GM19395 (cell line): ENCODE measurements around the gene FLNA.

Source experiments
- ATAC-seq: cut with Tn5 transposase; IDR thresholded peaks from one replicate; pipeline ENCODE4 v1.9.1; 2021; ENCODE audit warnings: mild to moderate bottlenecking, moderate library complexity; ENCODE audit not compliant: unreplicated experiment

The FLNA gene

GRCh38 chrX:154343063-154343462 lies 31.4 kb downstream of the FLNA start:
- ATAC-seq = peak; percentile 19

- peak; percentile 71 for ATAC-seq
Measured at GRCh38 chrX:154341399-154342298, 32.8 kb downstream of the FLNA start.

DNA sequence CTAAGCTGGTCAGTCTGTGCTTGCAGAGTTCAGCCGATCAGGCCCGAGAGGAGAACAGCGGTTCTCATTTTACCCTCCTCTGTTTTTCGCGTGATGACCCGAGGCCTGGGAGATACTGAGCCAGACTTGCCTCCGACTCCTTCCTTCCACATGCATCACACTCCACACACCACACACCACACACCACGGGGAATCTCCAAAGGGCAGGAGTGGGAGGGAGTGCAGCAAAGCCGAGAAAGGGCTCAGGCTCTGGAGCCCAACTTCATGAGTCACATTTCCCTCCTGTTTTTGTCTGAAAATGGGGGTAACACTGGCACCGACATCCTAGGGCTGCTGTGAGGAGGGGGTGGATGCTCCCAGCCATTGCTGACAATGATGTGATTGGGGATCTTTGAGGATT lies 39.9 kb downstream of the FLNA start:
- no peak for ATAC-seq

GRCh38 chrX:154333837-154334271 lies 40.6 kb downstream of the FLNA start:
- ATAC-seq = peak; percentile 95

- ATAC-seq = no peak
Measured at GRCh38 chrX:154333116-154333515, 41.3 kb downstream of the FLNA start.

DNA sequence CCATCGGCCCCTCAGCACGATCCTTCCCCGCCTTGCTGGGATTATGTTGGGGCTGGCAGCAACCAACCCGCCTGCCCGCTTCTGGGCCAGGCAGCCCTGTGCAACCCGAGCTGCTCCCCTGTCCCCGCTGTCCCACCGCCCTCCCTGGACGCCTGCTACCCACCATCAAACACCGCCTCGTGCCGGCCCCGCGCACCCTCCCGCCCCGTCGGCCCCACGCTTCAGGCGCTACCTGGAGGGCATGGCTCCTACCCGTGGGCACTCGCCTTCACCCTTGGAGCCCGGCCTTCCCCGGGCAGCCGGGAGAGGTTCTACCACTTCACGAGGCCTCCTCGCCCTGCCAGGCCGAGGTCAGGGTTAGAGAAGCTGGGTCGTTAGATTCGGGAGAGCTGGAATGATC lies 41.9 kb downstream of the FLNA start:
- ATAC-seq = no peak

GRCh38 chrX:154329294-154329693 lies 45.1 kb downstream of the FLNA start:
- no peak for ATAC-seq

DNA sequence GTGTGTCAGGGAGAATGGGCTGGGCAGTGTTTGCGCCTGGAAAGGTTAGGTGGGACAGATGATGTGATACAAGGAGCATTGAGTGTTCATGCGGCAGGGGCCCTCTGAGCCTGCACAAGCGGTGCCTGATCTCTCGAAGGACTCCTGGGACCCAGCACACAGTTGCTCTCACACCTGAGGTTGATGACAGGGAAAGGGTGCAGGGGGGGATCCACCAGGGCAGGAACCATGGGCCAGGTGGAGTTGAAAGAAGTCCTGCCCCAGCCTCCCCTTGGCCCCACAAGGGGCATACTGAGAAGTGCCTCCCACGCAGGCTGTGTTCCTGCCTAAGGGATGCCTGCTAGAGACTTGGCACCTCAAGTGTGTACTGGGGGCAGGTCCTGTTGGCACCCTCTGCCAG lies 45.8 kb downstream of the FLNA start:
- ATAC-seq = no peak

DNA sequence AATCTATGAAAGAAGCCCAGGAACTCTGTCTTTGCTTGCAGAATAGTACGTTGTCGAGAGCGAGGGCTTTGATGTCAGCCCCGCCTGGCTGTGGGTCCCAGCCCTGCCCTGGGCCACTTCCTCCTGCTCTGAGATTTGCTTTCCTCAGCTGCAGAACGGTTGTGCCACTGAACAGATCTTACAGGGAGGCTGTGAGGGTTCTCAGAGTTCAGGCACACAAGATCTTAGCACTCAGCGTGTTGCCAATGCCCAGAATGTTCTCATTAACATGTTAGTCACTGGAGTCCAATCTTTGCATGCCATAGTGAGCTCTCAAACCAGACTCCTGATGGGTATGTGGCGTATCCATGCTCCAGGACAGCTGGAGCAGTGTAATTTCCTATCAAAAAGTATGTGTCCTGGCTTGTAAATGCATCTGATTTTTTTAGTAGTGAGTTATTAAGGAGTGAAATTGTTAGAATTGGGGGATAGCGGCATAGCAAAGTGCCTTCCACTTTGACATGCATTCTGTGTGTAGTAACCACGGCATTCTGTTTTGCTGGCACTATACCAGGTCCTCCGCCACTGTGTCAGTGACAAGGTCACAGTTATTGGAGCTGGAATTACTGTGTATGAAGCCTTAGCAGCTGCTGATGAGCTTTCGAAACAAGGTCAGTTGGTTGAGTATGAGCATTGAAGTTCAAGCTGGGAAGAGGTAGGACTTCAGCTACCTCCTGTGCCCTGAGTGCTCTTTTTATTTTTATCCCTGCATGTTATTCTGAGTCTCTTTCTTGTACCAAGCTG lies 47.2 kb downstream of the FLNA start:
- no peak for ATAC-seq

- ATAC-seq = no peak
Measured at GRCh38 chrX:154325541-154325940, 48.9 kb downstream of the FLNA start.

- ATAC-seq = no peak
Measured at GRCh38 chrX:154323537-154323936, 50.9 kb downstream of the FLNA start.

- no peak for ATAC-seq
Measured at GRCh38 chrX:154322890-154323289, 51.5 kb downstream of the FLNA start.

DNA sequence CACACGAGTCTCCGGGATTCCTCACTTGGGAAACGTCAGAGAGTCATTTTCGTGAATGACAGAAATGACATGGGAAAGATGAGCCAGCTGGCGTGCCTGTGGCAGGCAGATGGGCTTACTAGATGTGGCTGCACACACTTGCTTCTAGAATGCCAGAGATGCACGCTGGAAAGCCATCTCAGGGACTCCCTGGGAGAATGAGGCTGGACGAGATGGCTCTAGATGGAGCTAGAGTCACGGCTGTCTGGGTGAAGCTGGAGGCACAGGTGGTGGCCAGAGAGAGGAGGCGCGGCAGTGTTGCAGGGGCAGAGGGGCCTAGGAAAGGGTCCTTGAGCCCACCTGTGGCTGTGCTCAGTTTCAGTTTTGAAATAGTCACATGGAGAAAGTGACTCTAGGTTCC lies 52.8 kb downstream of the FLNA start:
- ATAC-seq = no peak

- no peak for ATAC-seq
Measured at GRCh38 chrX:154321152-154321551, 53.3 kb downstream of the FLNA start.

- no peak for ATAC-seq
Measured at GRCh38 chrX:154320406-154320805, 54.0 kb downstream of the FLNA start.

DNA sequence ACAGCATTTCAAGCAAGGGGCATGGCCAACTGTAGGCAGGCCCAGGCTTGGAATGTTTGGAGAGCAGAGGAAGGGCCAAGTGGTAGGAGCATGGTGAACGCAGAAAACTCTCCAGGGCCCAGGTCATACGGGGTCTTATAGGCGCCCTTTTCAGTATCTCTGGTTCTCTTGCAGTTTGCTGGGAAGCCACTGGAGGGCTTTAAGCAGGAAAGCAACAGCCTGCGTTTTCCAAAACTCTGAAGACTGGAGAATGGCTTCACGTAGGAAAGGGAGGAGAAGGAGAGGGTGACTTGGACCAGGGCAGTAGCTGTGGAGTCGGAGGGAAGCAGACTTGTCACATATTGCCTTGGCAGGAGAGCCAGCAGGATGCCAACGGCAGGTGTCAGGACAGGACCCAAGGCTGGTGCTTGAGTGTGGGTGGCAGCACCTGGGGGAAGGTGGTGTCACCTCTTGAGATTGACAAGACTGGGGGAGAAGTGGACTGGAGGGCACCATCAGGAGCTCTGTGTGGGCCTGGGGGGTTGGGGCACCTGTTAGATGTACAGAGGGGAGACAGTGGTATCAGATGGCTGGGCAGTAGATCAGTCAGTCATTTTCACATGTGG lies 56.9 kb downstream of the FLNA start:
- ATAC-seq = no peak

GRCh38 chrX:154315416-154315815 lies 59.0 kb downstream of the FLNA start:
- ATAC-seq = no peak

GRCh38 chrX:154313147-154313546 lies 61.3 kb downstream of the FLNA start:
- ATAC-seq = peak; percentile 58

DNA sequence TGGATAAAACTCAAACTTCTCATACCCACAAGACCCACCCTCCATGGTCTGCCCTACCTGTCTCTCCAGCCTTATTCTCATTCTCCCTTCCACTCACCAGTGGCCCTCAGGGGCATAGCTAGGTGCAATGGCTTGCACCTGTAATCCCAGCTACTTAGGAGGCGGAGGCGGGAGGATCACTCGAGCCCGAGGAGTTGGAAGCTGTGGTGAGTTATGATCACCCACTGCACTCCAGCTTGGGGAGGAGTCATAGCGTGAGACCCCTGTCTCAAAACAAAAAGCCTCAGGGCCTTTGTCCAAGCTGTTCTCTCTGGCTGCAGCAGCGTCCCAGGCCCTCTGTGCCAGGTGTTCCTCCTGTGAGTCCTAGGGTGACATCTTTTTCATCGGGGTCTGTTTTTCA lies 62.3 kb downstream of the FLNA start:
- ATAC-seq = no peak

DNA sequence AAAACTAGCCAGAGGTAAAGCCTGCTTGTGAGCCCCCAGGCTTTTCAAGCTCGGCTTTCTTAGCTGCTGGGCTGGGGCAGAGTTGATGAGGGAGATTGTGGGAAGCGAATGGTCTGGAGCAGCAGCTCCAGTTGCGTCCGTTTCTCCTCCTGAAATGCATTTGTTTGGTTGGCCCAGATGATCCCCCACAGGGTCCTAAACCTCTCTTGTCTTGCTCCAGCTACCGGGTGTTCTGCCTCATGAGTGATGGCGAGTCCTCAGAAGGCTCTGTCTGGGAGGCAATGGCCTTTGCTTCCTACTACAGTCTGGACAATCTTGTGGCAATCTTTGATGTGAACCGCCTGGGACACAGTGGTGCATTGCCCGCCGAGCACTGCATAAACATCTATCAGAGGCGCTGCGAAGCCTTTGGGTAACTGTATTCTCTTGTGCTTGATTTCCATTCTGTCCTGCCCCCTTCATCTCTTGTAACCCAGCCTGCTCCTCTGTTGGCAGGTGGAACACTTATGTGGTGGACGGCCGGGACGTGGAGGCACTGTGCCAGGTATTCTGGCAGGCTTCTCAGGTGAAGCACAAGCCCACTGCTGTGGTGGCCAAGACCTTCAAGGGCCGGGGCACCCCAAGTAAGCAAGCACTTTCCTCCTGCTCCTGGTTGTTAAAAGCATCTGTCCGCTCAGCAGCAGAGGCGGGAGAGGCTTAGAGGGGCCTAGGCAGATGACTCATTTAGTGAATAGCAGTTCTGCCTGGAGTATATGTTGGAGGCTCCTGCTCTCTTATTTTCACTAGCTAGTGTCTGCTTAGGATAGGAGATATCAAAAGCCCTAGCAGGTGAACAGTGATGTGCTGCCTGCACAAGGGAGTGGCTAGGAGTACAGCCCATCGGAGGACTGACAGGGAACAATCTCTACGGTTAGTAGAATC lies 63.6 kb downstream of the FLNA start:
- ATAC-seq = no peak
